ENCODE results near the gene TCAF1.

The TCAF1 gene

DNA sequence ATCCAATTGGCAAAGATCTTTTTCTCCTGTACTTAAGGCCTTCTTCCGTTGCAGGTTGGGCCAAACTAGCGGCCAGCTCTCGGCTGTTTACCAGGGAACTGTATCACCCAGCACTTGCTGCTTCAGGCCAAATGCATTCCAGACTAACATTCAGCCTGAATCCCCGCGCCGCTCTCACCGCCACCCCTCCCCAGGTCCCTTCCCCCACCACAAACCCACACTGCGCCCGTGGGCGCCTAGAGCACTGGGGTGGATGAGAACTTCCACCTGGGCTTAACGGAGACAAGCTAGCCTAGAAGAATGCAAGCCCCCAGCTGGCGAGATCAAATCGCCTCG is 676 bp downstream of the TCAF1 start:
- H3K27ac ChIP-seq (ENCODE audit: low read depth in 2 of 2, low read length in 2 of 2), result peak overlapping the region; percentile 95 to 98
- peaks cover 0 to 7% of the 10 kb centered on the region in 2 donors for H3K4me1 ChIP-seq (ENCODE audit: control insufficient read depth in 2 of 2, insufficient read depth in 2 of 2, low read length in 2 of 2)
- no peaks in the 10 kb centered on the region for H3K27me3 ChIP-seq (ENCODE audit: control insufficient read depth in 2 of 2, insufficient read depth in 2 of 2, low read length in 2 of 2)
- H3K4me3 ChIP-seq (ENCODE audit: low read length in 2 of 2), result peak overlapping the region; percentile 76 to 95
- no peaks in the 10 kb centered on the region for H3K36me3 ChIP-seq (ENCODE audit: control insufficient read depth in 2 of 2, insufficient read depth in 2 of 2, low read length in 2 of 2)
- H3K9ac ChIP-seq (ENCODE audit: low read depth in 1 of 2, low read length in 2 of 2), result peak overlapping the region; percentile 86 to 90
- no peaks in the 10 kb centered on the region for H3K9me3 ChIP-seq (ENCODE audit: control insufficient read depth in 2 of 2, low read length in 2 of 2)

GRCh38 chr7:143900230-143900766 is 1.7 kb downstream of the TCAF1 start:
- Histone ChIP-seq H3K27me3 (ENCODE audit: control insufficient read depth in 2 of 2, insufficient read depth in 2 of 2, low read length in 2 of 2) (no peaks in the 10 kb centered on the region), H3K9ac (ENCODE audit: low read depth in 1 of 2, low read length in 2 of 2) (peak overlapping the region in 1 of 2 donors; percentile 39), H3K27ac (ENCODE audit: low read depth in 2 of 2, low read length in 2 of 2) (peak overlapping the region in 1 of 2 donors; percentile 20), H3K9me3 (ENCODE audit: control insufficient read depth in 2 of 2, low read length in 2 of 2) (no peaks in the 10 kb centered on the region), H3K4me3 (ENCODE audit: low read length in 2 of 2) (peak overlapping the region; percentile 39 to 95), H3K4me1 (ENCODE audit: control insufficient read depth in 2 of 2, insufficient read depth in 2 of 2, low read length in 2 of 2) (peaks cover 0 to 7% of the 10 kb centered on the region in 2 donors), H3K36me3 (ENCODE audit: control insufficient read depth in 2 of 2, insufficient read depth in 2 of 2, low read length in 2 of 2) (no peaks in the 10 kb centered on the region)

GRCh38 chr7:143898810-143899209 is 3.2 kb downstream of the TCAF1 start:
- Histone ChIP-seq H3K9ac (ENCODE audit: low read depth in 1 of 2, low read length in 2 of 2) (no peak overlapping the region), H3K27ac (ENCODE audit: low read depth in 2 of 2, low read length in 2 of 2) (no peak overlapping the region), H3K4me1 (ENCODE audit: control insufficient read depth in 2 of 2, insufficient read depth in 2 of 2, low read length in 2 of 2) (peaks cover 0 to 7% of the 10 kb centered on the region in 2 donors), H3K9me3 (ENCODE audit: control insufficient read depth in 2 of 2, low read length in 2 of 2) (no peaks in the 10 kb centered on the region), H3K4me3 (ENCODE audit: low read length in 2 of 2) (no peak overlapping the region), H3K27me3 (ENCODE audit: control insufficient read depth in 2 of 2, insufficient read depth in 2 of 2, low read length in 2 of 2) (no peaks in the 10 kb centered on the region), H3K36me3 (ENCODE audit: control insufficient read depth in 2 of 2, insufficient read depth in 2 of 2, low read length in 2 of 2) (no peaks in the 10 kb centered on the region)

GRCh38 chr7:143896667-143897066 is 5.3 kb downstream of the TCAF1 start:
- Histone ChIP-seq H3K9me3 (ENCODE audit: control insufficient read depth in 2 of 2, low read length in 2 of 2) (no peaks in the 10 kb centered on the region), H3K27ac (ENCODE audit: low read depth in 2 of 2, low read length in 2 of 2) (no peak overlapping the region), H3K4me1 (ENCODE audit: control insufficient read depth in 2 of 2, insufficient read depth in 2 of 2, low read length in 2 of 2) (peaks cover 0 to 7% of the 10 kb centered on the region in 2 donors), H3K4me3 (ENCODE audit: low read length in 2 of 2) (no peak overlapping the region), H3K9ac (ENCODE audit: low read depth in 1 of 2, low read length in 2 of 2) (no peak overlapping the region), H3K27me3 (ENCODE audit: control insufficient read depth in 2 of 2, insufficient read depth in 2 of 2, low read length in 2 of 2) (no peaks in the 10 kb centered on the region), H3K36me3 (ENCODE audit: control insufficient read depth in 2 of 2, insufficient read depth in 2 of 2, low read length in 2 of 2) (no peaks in the 10 kb centered on the region)

GRCh38 chr7:143892527-143893300 is 9.3 kb downstream of the TCAF1 start:
- no peak overlapping the region for H3K27ac ChIP-seq (ENCODE audit: low read depth in 2 of 2, low read length in 2 of 2)
- H3K4me3 ChIP-seq (ENCODE audit: low read length in 2 of 2), result no peak overlapping the region
- no peaks in the 10 kb centered on the region for H3K36me3 ChIP-seq (ENCODE audit: control insufficient read depth in 2 of 2, insufficient read depth in 2 of 2, low read length in 2 of 2)
- H3K9me3 ChIP-seq (ENCODE audit: control insufficient read depth in 2 of 2, low read length in 2 of 2), result no peaks in the 10 kb centered on the region
- no peaks in the 10 kb centered on the region for H3K4me1 ChIP-seq (ENCODE audit: control insufficient read depth in 2 of 2, insufficient read depth in 2 of 2, low read length in 2 of 2)
- no peak overlapping the region for H3K9ac ChIP-seq (ENCODE audit: low read depth in 1 of 2, low read length in 2 of 2)
- no peaks in the 10 kb centered on the region for H3K27me3 ChIP-seq (ENCODE audit: control insufficient read depth in 2 of 2, insufficient read depth in 2 of 2, low read length in 2 of 2)

DNA sequence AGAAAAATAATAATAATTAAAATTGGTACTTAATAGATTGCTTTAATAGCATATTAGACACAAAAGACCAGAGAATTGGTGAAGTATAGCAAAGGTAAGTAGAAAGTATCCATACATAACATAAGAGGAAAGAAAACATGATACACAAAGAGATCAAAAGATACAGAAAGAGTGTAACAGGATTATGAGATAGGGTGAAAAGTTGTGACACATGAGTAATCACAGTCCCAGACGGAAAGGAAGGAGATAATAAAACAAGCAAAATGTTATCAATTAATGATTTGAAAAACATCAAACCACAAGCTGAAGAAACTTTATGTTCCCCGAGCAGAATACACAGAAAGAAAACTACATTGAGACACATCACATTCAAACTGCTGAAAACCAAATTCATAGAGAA is 10.5 kb downstream of the TCAF1 start:
- no peak overlapping the region for H3K4me3 ChIP-seq (ENCODE audit: low read length in 2 of 2)
- H3K36me3 ChIP-seq (ENCODE audit: control insufficient read depth in 2 of 2, insufficient read depth in 2 of 2, low read length in 2 of 2), result no peaks in the 10 kb centered on the region
- H3K27ac ChIP-seq (ENCODE audit: low read depth in 2 of 2, low read length in 2 of 2), result no peak overlapping the region
- H3K9me3 ChIP-seq (ENCODE audit: control insufficient read depth in 2 of 2, low read length in 2 of 2), result no peaks in the 10 kb centered on the region
- no peak overlapping the region for H3K9ac ChIP-seq (ENCODE audit: low read depth in 1 of 2, low read length in 2 of 2)
- H3K4me1 ChIP-seq (ENCODE audit: control insufficient read depth in 2 of 2, insufficient read depth in 2 of 2, low read length in 2 of 2), result no peaks in the 10 kb centered on the region
- no peaks in the 10 kb centered on the region for H3K27me3 ChIP-seq (ENCODE audit: control insufficient read depth in 2 of 2, insufficient read depth in 2 of 2, low read length in 2 of 2)

- H3K9ac ChIP-seq (ENCODE audit: low read depth in 1 of 2, low read length in 2 of 2), result no peak overlapping the region
- H3K4me1 ChIP-seq (ENCODE audit: control insufficient read depth in 2 of 2, insufficient read depth in 2 of 2, low read length in 2 of 2), result no peaks in the 10 kb centered on the region
- H3K9me3 ChIP-seq (ENCODE audit: control insufficient read depth in 2 of 2, low read length in 2 of 2), result no peaks in the 10 kb centered on the region
- no peak overlapping the region for H3K27ac ChIP-seq (ENCODE audit: low read depth in 2 of 2, low read length in 2 of 2)
- H3K4me3 ChIP-seq (ENCODE audit: low read length in 2 of 2), result no peak overlapping the region
- no peaks in the 10 kb centered on the region for H3K36me3 ChIP-seq (ENCODE audit: control insufficient read depth in 2 of 2, insufficient read depth in 2 of 2, low read length in 2 of 2)
- no peaks in the 10 kb centered on the region for H3K27me3 ChIP-seq (ENCODE audit: control insufficient read depth in 2 of 2, insufficient read depth in 2 of 2, low read length in 2 of 2)
These were observed 11.4 kb downstream of the TCAF1 start for GRCh38 chr7:143890558-143890957.

- Histone ChIP-seq H3K9me3 (ENCODE audit: control insufficient read depth in 2 of 2, low read length in 2 of 2) (no peaks in the 10 kb centered on the region), H3K9ac (ENCODE audit: low read depth in 1 of 2, low read length in 2 of 2) (no peak overlapping the region), H3K27me3 (ENCODE audit: control insufficient read depth in 2 of 2, insufficient read depth in 2 of 2, low read length in 2 of 2) (no peaks in the 10 kb centered on the region), H3K36me3 (ENCODE audit: control insufficient read depth in 2 of 2, insufficient read depth in 2 of 2, low read length in 2 of 2) (no peaks in the 10 kb centered on the region), H3K4me3 (ENCODE audit: low read length in 2 of 2) (no peak overlapping the region), H3K27ac (ENCODE audit: low read depth in 2 of 2, low read length in 2 of 2) (no peak overlapping the region), H3K4me1 (ENCODE audit: control insufficient read depth in 2 of 2, insufficient read depth in 2 of 2, low read length in 2 of 2) (no peaks in the 10 kb centered on the region)
These were observed 12.9 kb downstream of the TCAF1 start for GRCh38 chr7:143889068-143889467.

- no peak overlapping the region for H3K9ac ChIP-seq (ENCODE audit: low read depth in 1 of 2, low read length in 2 of 2)
- no peaks in the 10 kb centered on the region for H3K36me3 ChIP-seq (ENCODE audit: control insufficient read depth in 2 of 2, insufficient read depth in 2 of 2, low read length in 2 of 2)
- H3K4me1 ChIP-seq (ENCODE audit: control insufficient read depth in 2 of 2, insufficient read depth in 2 of 2, low read length in 2 of 2), result peaks cover 0 to 3% of the 10 kb centered on the region in 2 donors
- H3K4me3 ChIP-seq (ENCODE audit: low read length in 2 of 2), result no peak overlapping the region
- H3K9me3 ChIP-seq (ENCODE audit: control insufficient read depth in 2 of 2, low read length in 2 of 2), result no peaks in the 10 kb centered on the region
- no peak overlapping the region for H3K27ac ChIP-seq (ENCODE audit: low read depth in 2 of 2, low read length in 2 of 2)
- no peaks in the 10 kb centered on the region for H3K27me3 ChIP-seq (ENCODE audit: control insufficient read depth in 2 of 2, insufficient read depth in 2 of 2, low read length in 2 of 2)
These were observed 15.0 kb downstream of the TCAF1 start for GRCh38 chr7:143886826-143887477.

GRCh38 chr7:143885951-143886350 is 16.0 kb downstream of the TCAF1 start:
- Histone ChIP-seq H3K4me3 (ENCODE audit: low read length in 2 of 2) (no peak overlapping the region), H3K4me1 (ENCODE audit: control insufficient read depth in 2 of 2, insufficient read depth in 2 of 2, low read length in 2 of 2) (peaks cover 0 to 3% of the 10 kb centered on the region in 2 donors), H3K9ac (ENCODE audit: low read depth in 1 of 2, low read length in 2 of 2) (no peak overlapping the region)

More at GRCh38 chr7:143885951-143886350, 16.0 kb downstream of the TCAF1 start:
- no peaks in the 10 kb centered on the region for H3K27me3 ChIP-seq (ENCODE audit: control insufficient read depth in 2 of 2, insufficient read depth in 2 of 2, low read length in 2 of 2)
- no peak overlapping the region for H3K27ac ChIP-seq (ENCODE audit: low read depth in 2 of 2, low read length in 2 of 2)
- H3K9me3 ChIP-seq (ENCODE audit: control insufficient read depth in 2 of 2, low read length in 2 of 2), result no peaks in the 10 kb centered on the region
- no peaks in the 10 kb centered on the region for H3K36me3 ChIP-seq (ENCODE audit: control insufficient read depth in 2 of 2, insufficient read depth in 2 of 2, low read length in 2 of 2)

Data from mucosa of rectum (tissue), 2 donors.